Measurements from ENCODE around the gene TRAP1.

TRAP1 gene

DNA sequence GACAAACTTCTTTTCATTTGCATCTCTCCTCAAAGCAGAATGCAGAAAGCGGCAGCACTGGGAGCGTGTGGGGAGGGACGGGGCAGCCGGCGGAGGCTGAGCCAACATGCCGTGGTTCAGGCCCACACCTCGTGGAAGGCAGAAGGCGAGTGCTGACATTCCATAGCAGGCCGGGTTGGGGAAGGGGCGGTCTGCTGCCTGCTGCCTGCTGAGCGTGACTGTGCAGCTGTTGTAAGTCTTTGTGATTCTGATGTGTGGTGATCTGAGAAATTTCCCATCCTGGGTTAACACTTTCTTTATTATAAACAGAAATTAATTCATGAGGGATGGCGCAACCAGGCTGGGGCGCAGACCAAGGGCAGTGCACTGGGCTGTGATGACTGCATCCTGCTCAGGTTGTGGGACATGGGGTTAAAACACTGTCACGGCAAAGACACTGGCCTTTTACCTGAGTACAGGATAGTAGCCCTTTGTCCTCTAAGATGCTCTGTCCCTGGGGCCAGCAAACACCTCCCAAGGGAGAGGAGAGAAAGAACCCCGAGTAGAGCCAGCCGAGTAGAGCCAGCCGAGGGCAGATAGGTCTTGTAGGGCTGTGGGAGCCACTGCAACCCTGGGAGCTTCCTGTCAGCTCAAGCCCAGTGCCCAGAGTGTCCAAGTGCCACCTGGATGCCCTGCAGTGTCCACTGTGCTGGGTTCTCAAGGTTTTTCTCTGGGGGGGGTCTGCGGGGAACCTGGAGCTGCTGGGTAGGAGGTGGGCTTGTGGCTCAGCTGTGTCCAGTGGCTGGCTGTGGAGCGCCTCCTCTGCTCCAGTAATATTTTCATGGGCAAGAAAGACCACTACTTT, 71.6 kb downstream of the TRAP1 start:
- DNase-seq = no peak

DNA sequence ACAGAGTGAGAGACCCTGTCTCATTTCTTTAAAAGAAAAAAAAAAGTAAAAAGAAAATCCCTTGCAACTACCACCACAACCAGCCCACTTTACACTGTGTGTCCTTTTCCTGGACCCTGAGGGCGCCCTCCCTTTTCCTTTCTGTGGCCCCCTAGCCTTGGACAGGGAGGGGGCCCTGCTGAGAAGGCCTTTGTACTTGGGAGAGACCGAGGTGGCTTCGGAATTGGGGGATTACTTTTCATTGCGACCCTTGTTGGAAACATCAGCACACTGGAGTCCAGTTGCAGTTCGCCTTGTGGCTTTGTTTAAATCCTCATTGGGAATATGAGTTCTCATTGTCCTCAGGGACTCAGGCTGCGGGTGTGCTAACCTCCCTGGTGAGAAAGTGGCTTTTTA, 72.2 kb downstream of the TRAP1 start:
- DNase-seq = no peak

DNA sequence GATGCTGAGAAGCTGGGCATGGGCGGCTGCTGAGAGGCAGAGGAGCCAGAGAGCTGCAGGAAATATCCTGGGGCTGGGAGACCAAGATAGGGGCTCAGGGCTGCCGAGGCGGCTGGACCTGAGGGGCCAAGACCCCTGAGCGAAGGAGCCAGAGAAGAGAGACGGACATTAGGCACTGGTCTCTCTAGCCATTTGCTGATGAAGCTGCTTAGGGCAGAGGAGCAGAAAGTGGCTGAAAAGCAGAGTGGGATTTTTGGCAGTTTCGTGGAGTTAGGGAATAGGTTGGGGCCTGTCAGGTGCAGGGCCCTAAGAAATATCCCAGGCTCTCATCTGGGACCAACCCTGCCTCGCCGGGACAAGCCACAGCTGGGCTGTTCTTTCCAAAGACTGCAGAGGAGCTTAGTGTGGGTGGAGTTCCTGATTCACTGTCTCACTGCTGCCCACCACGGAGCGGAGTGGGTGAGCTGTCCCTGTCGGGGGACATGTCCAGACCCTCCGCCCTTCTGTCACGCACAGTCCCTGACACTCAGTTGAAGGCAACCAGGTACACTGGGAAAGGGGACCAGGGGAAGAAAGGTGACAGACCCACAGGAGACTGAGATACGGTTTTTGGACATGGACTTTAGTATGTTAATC, 74.1 kb downstream of the TRAP1 start:
- no peak for DNase-seq

DNA sequence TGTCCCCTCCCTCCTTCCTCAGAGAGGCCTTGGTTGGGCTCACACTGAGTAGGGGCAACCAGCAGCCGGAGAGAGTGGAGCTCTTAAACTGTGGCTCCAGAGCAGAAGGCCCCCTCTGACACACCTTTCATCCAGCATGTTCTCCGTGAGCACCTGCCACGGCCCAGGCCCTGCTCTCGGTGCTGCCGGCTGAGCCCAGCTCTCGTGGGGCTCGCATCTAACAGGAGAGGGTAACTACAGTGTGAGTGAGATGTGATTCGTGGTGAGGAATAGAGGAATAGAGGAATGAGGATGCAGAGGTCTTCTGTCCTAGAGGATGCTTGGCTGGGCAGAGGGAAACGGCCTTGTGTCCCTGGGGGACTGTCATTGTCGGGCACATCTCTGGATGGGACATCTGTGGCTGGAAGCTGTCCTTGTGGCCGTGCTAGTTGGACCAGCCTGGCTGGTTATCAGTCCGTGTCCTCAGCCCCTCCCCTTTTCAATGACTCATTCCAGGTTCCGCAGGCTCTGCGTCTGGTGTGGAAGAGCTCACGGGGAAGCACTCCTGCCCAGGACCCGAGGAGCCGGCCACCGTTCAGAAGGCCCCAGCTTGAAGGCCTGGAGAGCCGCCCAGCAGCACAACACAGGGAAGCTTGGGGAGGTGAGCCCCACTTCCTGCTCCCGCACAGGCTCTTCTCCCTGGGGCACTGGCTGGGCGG, 74.8 kb downstream of the TRAP1 start:
- DNase-seq = no peak

DNA sequence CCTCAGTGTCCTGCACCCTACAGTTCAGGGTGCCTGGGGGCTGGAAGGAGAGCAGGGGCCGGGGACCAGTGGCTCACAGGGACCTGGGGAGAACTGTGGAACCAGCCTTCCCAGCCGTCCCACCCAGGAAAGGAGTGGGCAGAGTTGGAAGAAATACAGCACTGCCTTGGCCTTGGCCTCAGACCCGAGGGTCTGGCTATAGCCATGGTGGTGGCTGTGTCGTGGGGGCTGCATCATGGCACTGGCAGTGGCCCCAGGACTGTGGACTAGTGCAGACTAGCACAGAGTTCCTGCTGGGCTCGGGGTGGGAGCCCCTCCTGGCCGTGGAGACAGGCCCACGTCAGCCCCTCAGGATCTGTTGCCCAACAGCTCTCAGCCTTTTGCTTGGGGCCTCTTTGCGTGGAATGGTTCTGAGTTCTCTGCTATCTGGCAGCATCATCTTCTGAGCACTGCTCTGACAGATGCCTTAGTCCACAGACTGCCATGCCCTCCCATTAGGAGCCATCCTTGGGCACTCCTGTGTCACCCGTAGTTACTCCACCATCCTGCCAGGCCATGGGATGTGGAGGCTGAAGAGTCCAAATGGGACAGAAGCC, 75.4 kb downstream of the TRAP1 start:
- DNase-seq = no peak

DNA sequence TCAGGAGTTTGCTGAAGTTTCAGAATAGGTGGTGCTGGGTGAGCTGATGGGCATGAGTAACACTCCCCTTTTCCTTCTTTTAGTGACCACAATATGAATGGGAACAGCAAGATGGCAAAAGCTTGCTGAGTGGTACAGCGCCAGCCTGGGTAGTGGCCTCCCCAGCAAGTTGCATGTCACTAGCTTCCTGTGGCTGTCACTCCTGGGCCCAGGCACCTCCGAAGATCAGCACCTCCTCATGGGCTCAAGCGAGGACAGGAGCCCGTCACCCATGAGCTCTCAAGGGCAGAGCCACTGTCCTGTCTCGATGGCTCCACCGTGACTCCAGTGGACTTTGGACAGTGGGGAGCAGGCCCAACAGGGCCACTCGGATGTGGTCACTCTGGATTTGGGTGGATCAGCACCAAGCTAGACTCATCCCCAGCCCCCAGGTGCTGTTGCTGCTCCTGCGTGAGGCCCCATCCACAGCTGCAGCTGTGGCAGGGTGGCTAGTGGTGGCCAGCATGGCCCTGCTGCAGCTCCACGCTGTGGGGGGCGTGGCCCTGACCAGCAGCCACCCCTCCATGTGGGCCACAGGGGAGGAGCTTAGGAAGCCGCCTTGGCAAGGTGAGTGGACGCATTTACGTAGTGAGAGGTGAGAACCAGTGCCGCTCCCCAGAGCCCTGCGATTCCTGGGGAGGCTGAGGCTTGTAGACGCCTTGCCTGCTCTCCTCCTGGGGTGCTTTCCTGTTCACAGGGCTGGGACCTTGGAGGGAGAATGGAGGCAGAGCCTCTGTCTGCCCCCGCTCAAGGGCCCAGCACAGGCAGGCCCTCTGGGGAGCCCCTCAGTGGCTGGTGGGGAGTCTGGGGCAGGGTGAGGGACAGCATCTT, 76.5 kb downstream of the TRAP1 start:
- DNase-seq = no peak

DNA sequence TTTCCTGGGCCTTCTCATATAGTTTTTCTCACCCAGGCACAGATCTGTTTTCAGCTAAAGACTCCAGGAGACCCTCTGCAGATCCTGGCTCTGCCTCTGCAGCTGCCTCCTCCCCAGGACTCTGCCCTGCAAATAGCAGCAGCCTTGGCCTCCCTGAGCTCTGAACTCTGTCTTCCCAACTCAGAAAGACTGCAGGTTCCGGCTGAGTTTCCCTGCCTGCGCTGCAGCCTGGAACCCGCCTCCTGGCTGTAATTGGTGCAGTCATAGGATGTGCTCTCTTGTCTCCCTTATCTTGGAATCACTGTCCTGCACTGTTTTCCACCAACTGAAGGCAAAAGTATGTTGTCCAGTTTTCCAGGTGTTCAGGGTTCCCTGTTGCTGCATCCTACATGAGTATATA, 77.1 kb downstream of the TRAP1 start:
- no peak for DNase-seq

DNA sequence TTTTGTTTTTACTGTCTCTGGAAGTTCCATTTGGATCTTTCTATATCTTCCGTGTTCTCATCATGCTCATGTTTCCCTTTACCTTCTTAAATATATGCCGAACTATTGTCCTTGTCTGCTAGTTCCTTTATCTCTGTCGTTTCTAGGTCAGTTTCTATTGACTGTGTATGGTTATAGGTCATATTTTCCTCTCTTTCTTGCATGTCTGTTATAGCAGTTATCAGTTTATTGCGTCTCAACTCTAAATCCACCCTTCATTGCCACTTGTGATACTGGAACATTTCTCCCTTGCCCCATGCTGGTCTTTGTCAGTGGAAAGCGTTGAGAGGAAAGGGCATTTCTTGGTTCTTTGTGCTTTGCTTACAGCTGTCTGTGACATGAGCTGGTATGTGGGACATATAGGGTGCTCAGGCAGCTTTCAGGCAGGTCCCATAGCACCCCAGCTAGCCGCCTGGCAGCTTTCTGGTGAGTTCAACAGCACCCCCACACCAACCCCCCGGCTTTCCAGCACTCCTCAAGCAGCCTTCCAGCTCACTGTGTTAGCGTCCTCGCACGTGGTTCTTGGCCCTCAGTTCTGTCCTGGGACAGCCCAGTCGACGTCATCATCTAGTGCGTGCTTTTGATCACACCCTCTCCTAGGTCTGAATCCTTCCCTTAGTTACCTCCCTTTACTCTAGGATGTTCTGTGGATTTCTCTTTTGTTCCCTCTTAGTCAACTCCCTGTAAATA, 78.2 kb downstream of the TRAP1 start:
- no peak for DNase-seq

DNA sequence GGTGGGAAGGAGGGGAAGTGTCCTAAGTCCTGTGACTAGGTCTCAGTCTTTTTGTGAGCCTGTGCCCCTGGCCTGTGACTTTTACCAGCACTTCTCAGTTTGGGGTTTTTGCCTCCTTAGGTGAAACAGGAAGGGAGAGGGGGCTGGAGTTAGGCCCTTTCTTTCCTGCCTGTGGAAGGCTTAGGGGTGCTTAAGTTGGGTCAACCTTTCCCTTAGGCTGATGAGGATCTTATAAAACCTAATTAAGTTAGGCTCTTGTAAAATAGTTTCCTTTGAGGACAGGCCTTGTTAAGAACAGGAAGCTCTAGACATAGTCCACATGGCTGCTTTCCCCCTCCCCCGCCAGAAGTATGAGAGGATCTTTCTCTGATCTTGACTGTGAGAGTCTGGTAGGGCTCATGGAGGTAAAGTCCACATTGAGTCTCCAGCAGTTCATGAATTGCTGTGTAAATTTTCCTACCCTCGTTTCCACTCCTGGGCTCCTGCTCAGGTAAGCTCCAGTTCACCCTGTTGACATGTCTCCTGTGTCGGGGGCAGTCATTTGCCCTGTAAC, 79.9 kb downstream of the TRAP1 start:
- peak; percentile 45 for DNase-seq

DNA sequence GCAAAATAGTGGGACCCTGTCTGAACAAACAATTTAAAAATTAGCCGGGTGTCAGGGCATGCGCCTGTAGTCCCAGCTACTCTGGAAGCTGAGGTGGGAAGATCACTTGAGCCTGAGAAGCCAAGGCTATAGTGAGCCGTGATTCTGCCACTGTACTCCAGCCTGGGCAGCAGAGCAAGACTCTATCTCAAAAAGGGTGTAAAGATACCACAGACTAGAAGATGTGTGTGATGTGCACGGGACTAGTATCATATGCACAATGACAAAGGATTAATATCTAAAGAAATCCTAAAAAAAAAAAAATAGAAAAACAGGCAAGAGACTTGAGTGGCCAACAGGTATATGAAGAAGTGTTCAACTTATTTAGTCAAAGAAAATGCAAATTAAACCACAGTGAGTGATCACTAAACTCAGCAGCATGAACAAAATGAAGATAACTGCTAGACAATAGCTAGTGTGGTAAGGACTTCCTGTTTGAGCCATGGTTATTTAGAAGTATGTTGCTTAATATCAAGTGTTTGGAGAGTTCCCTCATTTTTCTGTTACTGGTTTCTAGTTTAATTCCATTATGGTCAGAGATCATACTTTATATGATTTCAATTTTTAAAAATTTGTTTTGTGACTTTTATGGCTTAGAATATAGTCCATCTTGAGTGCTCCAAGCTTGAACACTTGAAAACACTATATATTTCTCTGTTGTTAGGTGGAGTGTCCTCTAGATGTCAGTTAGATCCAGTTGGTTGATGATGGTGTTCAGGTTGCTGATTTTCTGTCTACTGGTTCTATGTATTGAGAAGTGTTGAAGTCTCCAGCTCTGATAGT, 91.2 kb downstream of the TRAP1 start:
- no peak for DNase-seq

DNA sequence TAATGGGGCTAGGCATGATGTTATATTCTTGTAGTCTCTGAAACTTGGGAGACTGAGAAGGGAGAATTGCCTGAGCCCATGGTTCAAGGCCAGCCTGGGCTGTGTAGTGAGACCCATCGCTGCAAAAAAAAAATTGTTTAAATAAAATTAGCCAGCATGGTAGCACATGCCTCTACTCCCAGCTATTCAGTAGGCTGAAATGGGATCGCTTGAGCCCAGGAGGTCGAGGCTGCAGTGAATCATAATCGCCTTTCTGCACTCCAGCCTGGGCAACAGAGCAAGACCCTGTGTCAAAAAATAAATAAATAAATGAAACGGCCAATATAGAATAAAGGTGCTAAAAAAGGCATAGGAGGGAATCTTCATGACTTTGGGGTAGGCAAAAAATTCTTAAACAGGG, 92.0 kb downstream of the TRAP1 start:
- no peak for DNase-seq

DNA sequence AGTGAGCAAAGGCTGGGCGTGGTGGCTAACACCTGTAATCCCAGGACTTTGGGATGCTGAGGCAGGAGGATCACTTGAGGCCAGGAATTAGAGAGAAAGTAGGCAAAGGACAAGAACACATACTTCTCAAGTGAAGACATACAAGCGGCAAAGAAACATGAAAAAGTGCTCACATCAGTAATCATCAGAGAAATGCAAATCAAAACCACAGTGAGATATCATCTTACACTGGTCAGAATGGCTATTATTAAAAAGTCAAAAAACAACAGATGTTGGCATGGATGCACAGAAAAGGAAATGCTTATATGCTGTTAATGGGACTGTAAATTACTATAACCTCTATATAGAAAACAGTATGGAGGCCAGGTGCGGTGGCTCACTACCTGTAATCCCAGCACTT, 93.7 kb downstream of the TRAP1 start:
- DNase-seq = no peak

DNA sequence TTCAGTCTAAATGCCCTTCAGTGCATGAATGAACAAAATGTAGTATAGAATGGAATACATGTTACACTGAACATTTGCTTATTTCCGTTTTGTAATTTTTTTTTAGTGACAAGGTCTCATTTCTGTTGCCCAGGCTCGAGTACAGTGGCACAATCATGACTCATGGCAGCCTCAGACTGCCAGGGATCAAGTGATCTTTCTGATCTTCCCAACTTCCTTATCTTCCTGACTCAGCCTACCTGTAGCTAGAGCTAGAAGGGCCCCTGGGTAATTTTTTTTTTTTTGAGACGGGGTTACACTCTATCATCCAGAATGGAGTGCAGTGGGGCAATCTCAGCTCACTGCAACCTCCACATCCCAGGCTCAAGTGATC, 98.6 kb downstream of the TRAP1 start:
- DNase-seq = no peak

DNA sequence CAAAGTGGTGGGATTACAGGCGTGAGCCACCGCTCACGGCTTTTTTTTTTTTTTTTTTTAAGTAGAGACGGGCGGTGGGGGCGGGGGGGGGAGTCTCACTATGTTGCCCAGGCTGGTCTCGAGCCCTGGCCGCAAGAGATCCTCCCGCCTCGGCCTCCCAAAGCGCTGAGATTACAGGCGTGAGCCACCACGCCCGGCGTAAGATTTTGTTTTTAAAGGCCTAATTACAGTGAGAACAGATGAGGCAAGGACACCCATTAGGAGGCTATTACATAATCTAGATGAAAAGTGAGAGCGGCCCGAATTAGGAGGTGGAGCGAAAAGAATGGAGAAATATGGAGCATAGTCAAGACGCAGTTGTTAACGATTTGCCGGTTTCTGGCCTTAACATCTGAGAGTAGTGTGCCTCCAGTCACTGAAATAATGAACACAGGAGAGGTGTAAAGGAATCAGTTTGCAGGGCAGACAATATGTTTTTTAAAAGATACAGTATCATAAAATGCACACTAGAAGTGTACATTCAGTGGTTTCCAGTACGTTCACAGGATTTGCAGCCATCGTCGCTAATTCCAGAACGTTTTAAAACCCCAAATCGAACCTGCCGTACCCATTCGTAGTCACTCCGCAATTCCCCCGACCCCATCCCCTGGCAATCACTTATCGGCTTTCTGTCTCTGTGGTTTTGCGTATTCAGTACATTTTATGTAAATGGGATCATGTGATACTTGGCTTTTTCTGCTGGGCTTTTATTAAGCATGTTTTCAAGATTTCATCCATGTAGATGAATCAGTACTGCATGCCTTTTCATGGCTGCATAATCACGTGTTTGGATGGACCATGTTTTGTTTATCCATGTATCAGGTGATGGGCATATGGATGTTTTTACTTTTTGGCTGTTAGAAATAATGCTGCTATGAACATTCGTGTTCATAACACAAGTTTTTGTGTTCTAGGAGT, 104.5 kb downstream of the TRAP1 start:
- DNase-seq = no peak

DNA sequence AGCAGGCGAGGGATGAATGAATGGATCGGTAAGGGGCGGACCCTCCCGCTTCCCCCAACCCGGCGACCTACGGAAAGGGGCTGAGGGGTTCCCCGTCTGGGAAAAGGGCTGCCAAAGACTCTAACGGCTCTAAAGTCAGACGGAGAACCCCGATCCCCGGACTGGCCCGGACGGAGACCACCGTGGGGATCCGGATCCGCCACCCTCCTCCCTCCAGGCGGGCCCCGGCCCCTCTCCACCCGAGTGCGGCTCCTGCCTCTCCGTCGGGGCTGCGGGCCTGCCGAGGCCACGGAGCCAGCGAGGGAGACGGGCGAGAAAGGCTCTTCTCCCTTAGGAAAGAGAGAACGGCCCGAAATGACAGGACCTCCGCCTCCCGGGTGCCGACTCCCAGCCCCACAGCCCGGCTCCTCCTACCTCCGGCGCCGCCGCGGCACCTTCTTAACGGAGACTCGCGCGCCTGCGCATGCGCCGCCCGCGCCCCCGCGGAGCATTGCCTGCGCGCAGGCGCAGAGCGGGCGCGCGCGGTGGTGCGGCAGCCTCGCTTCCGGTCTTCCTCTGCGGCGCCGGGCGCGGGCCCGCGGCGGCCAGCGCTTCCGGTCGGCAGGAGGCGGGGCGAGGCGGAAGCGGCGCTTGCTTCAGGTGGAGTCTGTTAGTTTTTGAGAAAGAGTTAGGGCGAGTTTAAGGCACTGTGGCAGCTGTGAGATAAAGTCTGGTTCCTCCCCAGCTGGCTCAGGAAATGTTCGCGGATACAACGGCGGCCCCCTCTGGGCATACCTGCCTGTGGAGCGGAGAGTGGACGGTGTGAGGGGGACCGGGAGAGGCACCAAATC, 106.0 kb downstream of the TRAP1 start, which contains the start of gene SLX4:
TSS of gene SLX4 (minus strand) at position 461 of the 830 bp plus-strand sequence. CDS start 2,642 bp downstream, outside the sequence.
- peak; percentile 90 for DNase-seq

DNA sequence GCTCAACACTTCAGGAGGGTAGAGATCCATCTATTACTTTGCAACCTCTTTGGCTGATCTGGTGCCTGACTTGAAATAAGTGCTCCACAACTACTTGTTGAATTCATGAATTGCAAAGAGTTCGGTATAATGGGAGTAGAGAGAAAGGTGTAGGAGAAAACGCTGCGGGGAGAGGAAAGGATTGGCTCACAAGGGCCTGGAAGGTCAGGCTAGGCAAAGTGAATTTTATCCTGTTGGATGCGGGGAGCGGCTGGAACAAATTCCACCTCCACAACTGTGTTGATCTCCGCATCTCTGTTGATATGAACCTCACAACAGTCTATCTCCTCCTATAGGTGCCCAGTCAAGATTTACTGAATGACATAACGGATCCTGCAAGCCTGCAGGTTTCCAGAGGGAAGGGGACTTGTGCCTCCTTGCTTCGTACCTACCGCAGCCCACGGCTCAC, 106.6 kb downstream of the TRAP1 start:
- no peak for DNase-seq

DNA sequence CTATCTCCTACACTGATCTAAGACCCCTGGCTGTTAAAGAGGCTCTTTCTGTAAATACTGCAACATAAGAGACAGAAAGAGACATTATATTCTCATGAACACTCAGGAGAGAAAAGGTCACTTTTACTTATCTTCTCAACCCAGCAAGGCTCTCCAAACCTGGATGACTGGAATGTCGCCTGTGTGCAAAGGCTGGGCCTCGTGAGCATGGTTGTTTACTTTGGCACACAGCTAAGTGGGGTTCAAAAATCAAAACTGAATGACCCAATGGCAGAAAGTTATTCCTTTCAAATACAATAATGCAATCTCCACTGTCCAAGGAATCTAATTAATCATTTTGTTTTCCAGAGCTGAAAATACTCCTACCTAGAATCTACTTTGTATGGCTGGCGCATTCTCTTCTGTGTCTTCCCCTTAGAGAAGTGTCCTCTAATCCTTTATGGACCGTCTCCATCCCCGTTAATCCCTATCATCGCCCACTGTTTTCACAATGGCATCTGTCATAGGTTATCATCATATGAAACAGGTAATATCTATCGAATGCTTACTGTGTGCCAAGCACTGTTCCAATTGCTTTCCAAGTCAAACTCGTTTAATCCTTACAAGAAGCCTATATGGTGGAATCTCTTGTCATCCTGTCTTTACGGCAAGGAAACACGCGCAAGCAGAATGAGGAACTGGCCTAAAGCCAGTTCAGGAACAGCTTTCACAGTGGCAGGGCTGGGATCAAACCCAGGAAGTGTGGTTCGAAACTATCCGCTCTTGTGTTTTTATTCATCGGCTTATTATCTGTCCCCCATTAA, 107.2 kb downstream of the TRAP1 start:
- no peak for DNase-seq

Data from activated naive CD4-positive, alpha-beta T cell treated with anti-CD3 and anti-CD28 coated beads, Interleukin-2, amount 50 U/mL, for 16 hours (primary cell).